ENCODE results near the gene EPHB1.

DNA sequence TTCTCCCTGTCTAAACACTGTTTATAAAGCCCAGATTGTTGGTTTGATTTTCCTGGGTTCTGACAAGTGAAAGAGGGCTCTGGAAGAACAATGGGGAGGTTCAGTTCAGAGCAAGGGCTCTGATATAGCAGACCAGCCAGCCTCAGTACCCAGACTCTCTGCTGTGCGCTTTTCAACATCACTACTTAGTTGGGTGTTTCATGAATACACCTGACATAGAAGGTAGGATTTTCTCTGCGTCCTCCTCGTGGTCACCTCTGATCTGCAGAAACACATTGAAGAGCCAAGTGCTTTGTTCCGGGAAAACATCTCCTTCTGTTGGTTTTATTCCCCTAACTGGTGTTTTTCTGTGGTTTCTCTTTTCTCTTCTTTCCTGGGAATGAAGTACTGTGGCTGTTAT is 99.5 kb downstream of the EPHB1 start:
- TF ChIP-seq POLR2A (IDR thresholded peaks at IDR 0.05) = no peak
- TF ChIP-seq CTCF (IDR thresholded peaks at IDR 0.05 in 4 of 5, conservative IDR thresholded peaks at IDR 0.05 in 1 of 5) = no peak
